HG03175 (cell line): Measurements from ENCODE around the gene HAUS3.

Source experiments
- ATAC-seq: cut with Tn5 transposase; IDR thresholded peaks from one replicate; pipeline ENCODE4 v1.9.1; 2021; ENCODE audit warnings: mild to moderate bottlenecking, moderate library complexity; ENCODE audit not compliant: unreplicated experiment

The HAUS3 gene

GRCh38 chr4:2253160-2254084 lies 11.5 kb upstream of the HAUS3 start:
- no peak for ATAC-seq

GRCh38 chr4:2252530-2253091 lies 10.7 kb upstream of the HAUS3 start:
- no peak for ATAC-seq

- ATAC-seq: no peak
These were observed 10.0 kb upstream of the HAUS3 start for GRCh38 chr4:2251795-2252529.

GRCh38 chr4:2251073-2251794 lies 9.3 kb upstream of the HAUS3 start:
- ATAC-seq: no peak

GRCh38 chr4:2250357-2251072 lies 8.6 kb upstream of the HAUS3 start:
- no peak for ATAC-seq

GRCh38 chr4:2249526-2250356 lies 7.8 kb upstream of the HAUS3 start:
- ATAC-seq: no peak

- no peak for ATAC-seq
These were observed 6.9 kb upstream of the HAUS3 start for GRCh38 chr4:2248821-2249261.

- ATAC-seq: no peak
These were observed 6.3 kb upstream of the HAUS3 start for GRCh38 chr4:2248044-2248780.

GRCh38 chr4:2247128-2248043 lies 5.5 kb upstream of the HAUS3 start:
- ATAC-seq: no peak

- ATAC-seq: no peak
These were observed 4.6 kb upstream of the HAUS3 start for GRCh38 chr4:2246384-2247127.

- no peak for ATAC-seq
These were observed 3.9 kb upstream of the HAUS3 start for GRCh38 chr4:2245787-2246275.

GRCh38 chr4:2245057-2245786 lies 3.3 kb upstream of the HAUS3 start:
- ATAC-seq: no peak

- ATAC-seq: no peak
These were observed 1.9 kb upstream of the HAUS3 start for GRCh38 chr4:2243681-2244380.

GRCh38 chr4:2241003-2241402 lies 918 bp downstream of the HAUS3 start:
- no peak for ATAC-seq

- ATAC-seq: no peak
These were observed 4.8 kb downstream of the HAUS3 start for GRCh38 chr4:2236944-2237666.
